OCI-LY7 (cell line): Measurements from ENCODE around the gene ABHD8.

Experiments
- CTCF ChIP-seq: fragments of 200-600 bp; sonication (generic); conservative IDR thresholded peaks from 2 replicates; pipeline ENCODE4 v1.5.1; 2014; ENCODE audit warnings: mild to moderate bottlenecking, antibody characterized with exemption, low read length, moderate library complexity, mixed read lengths
- EZH2phosphoT487 ChIP-seq: fragments of 200-600 bp; sonication (generic); IDR thresholded peaks from 2 replicates; pipeline ENCODE4 v1.6.1; 2018; ENCODE audit warnings: low read depth, borderline replicate concordance, mild to moderate bottlenecking, mixed run types, antibody characterized with exemption, low read length, moderate library complexity, mixed read lengths

GRCh38 chr19:17244618-17245534 is 58.3 kb downstream of the ABHD8 start:
- TF ChIP-seq EZH2phosphoT487 (no peak), CTCF (no peak)
